HepG2 (cell line): Measurements from ENCODE around the gene SLC4A9. TPM values are rescaled to one million over a fixed set of nuclear protein-coding genes. Genes with fewer than 3 reads are reported as not detected.

Source experiments
- KDM2A ChIP-seq: sonication (generic); formaldehyde crosslinking; IDR thresholded peaks from 2 replicates; pipeline ENCODE4 v1.4.0; 2020; ENCODE audit warnings: low read depth, missing genetic modification reagents, borderline replicate concordance
- KMT2B ChIP-seq: IDR thresholded peaks from 2 replicates; pipeline ENCODE4 v1.6.1; 2016; ENCODE audit warnings: missing genetic modification reagents, missing compliant biosample characterization
- MAFF ChIP-seq: IDR thresholded peaks from 2 replicates; pipeline ENCODE4 v1.6.1; 2011; ENCODE audit warnings: low read depth, low read length, improper control_type of control experiment
- MED1 ChIP-seq: sonication (generic); formaldehyde crosslinking; IDR thresholded peaks from 2 replicates; pipeline ENCODE4 v1.4.0; 2020; ENCODE audit warnings: missing genetic modification reagents
- MXD3 ChIP-seq: IDR thresholded peaks from 2 replicates; pipeline ENCODE4 v1.6.1; 2016; ENCODE audit warnings: mild to moderate bottlenecking, missing biosample characterization, missing genetic modification reagents
- SRSF1 ChIP-seq: fragments of 200-400 bp; formaldehyde crosslinking; optimal IDR thresholded peaks from 2 replicates; pipeline ENCODE3; 2017; ENCODE audit warnings: mild to moderate bottlenecking, low read depth, low read length, moderate library complexity
- TBX2 ChIP-seq: sonication (generic); formaldehyde crosslinking; IDR thresholded peaks from 2 replicates; pipeline ENCODE4 v1.5.0; 2020; ENCODE audit warnings: missing genetic modification reagents, mild to moderate bottlenecking, borderline replicate concordance
- ZNF180 ChIP-seq: sonication (generic); formaldehyde crosslinking; IDR thresholded peaks from 2 replicates; pipeline ENCODE4 v1.4.0; 2020; ENCODE audit warnings: low read depth, missing genetic modification reagents, borderline replicate concordance
- ZNF230 ChIP-seq: sonication (generic); formaldehyde crosslinking; IDR thresholded peaks from 2 replicates; pipeline ENCODE4 v1.4.0; 2020; ENCODE audit warnings: mild to moderate bottlenecking, missing genetic modification reagents
- ZNF263 ChIP-seq: sonication (generic); formaldehyde crosslinking; IDR thresholded peaks from 2 replicates; pipeline ENCODE4 v1.4.0; 2020; ENCODE audit warnings: missing genetic modification reagents
- ZNF326 ChIP-seq: sonication (generic); formaldehyde crosslinking; IDR thresholded peaks from 2 replicates; pipeline ENCODE4 v1.4.0; 2020; ENCODE audit warnings: missing genetic modification reagents, borderline replicate concordance
- ZNF34 ChIP-seq: sonication (generic); formaldehyde crosslinking; IDR thresholded peaks from 2 replicates; pipeline ENCODE4 v1.4.0; 2020; ENCODE audit warnings: mild to moderate bottlenecking, missing genetic modification reagents, borderline replicate concordance
- ZNF44 ChIP-seq: sonication (generic); formaldehyde crosslinking; IDR thresholded peaks from 2 replicates; pipeline ENCODE4 v1.5.1; 2020; ENCODE audit warnings: mild to moderate bottlenecking, missing genetic modification reagents
- ZNF547 ChIP-seq: sonication (generic); formaldehyde crosslinking; IDR thresholded peaks from 2 replicates; pipeline ENCODE4 v1.5.1; 2020; ENCODE audit warnings: mild to moderate bottlenecking, missing genetic modification reagents
- ZNF549 ChIP-seq: sonication (generic); formaldehyde crosslinking; IDR thresholded peaks from 2 replicates; pipeline ENCODE4 v1.5.0; 2020; ENCODE audit warnings: missing genetic modification reagents
- ZNF720 ChIP-seq: sonication (generic); formaldehyde crosslinking; IDR thresholded peaks from 2 replicates; pipeline ENCODE4 v1.4.0; 2020; ENCODE audit warnings: missing genetic modification reagents
- ZNF749 ChIP-seq: sonication (generic); formaldehyde crosslinking; IDR thresholded peaks from 2 replicates; pipeline ENCODE4 v1.8.0; 2022; ENCODE audit warnings: mild to moderate bottlenecking, missing genetic modification reagents, moderate library complexity, borderline replicate concordance
- ZNF770 ChIP-seq: sonication (generic); formaldehyde crosslinking; IDR thresholded peaks from 2 replicates; pipeline ENCODE4 v1.5.0; 2020; ENCODE audit warnings: mild to moderate bottlenecking, missing genetic modification reagents
- ZNF816 ChIP-seq: sonication (generic); formaldehyde crosslinking; IDR thresholded peaks from 2 replicates; pipeline ENCODE4 v1.8.0; 2022; ENCODE audit warnings: missing genetic modification reagents, mild to moderate bottlenecking, borderline replicate concordance
- ZNF883 ChIP-seq: sonication (generic); formaldehyde crosslinking; IDR thresholded peaks from 2 replicates; pipeline ENCODE4 v1.5.1; 2020; ENCODE audit warnings: mild to moderate bottlenecking, missing genetic modification reagents; ENCODE audit errors: not compliant biosample characterization
- polyA plus RNA-seq, 8 experiments: library from polyadenylated mRNA; depleted of rRNA in 3 of 8; stranded (reverse) in 7 of 8; unstranded in 1 of 8; fragments of >200 nt; fragmentation: Illumina TruSeq in 4 of 8; extraction: Trizol in 4 of 8; gene quantifications; 2 replicates each; pipeline versions ENCODE4 v1.2.1 to v1.2.3, GENCODE V29; 2011 to 2016; ENCODE audit warnings: low read depth in 4 of 8, missing spikeins in 1 of 8, mixed read lengths in 1 of 8; ENCODE audit not compliant: insufficient read depth in 1 of 8
- total RNA-seq, 5 experiments: library from RNA; depleted of rRNA; stranded (reverse); fragments of >200 nt; fragmentation: Illumina TruSeq; extraction: Trizol; gene quantifications; 2 replicates each; pipeline ENCODE4 v1.2.3, GENCODE V29; 2016; ENCODE audit warnings: low read depth in 1 of 5
- TF ChIP-seq, protein P1 (sequence below): sonication (generic); formaldehyde crosslinking; IDR thresholded peaks from 2 replicates; pipeline ENCODE4 v1.8.1; 2022; ENCODE audit warnings: mild to moderate bottlenecking, missing genetic modification reagents
- TF ChIP-seq, protein P2 (sequence below): sonication (generic); formaldehyde crosslinking; conservative IDR thresholded peaks from 2 replicates; pipeline ENCODE4 v1.4.0; 2020; ENCODE audit warnings: mild to moderate bottlenecking, missing genetic modification reagents, moderate library complexity
- TF ChIP-seq, protein P3 (sequence below): sonication (generic); formaldehyde crosslinking; IDR thresholded peaks from 2 replicates; pipeline ENCODE4 v1.4.0; 2020; ENCODE audit warnings: mild to moderate bottlenecking, missing genetic modification reagents

The SLC4A9 gene
- total and polyA plus RNA-seq, 2 of the 13 experiments (the other 11 are each of a cell fraction or from before 2014, with no cell fraction given) = not detected

GRCh38 chr5:140400730-140401361 is 40.9 kb downstream of the SLC4A9 start (continued):
- TF ChIP-seq ZNF549 (CRISPR knock-in tag) (0 out of 2 replicates have a peak, but pooled peaks have one; percentile 53), SRSF1 (peak; percentile 47), ZNF180 (CRISPR knock-in tag) (no peak), ZNF547 (CRISPR knock-in tag) (peak; percentile 78), MAFF (no peak), ZNF883 (CRISPR knock-in tag) (peak; percentile 73), ZNF230 (CRISPR knock-in tag) (peak; percentile 65; the same call in 1 of the 2 replicates), MXD3 (CRISPR knock-in tag) (peak; percentile 92), ZNF770 (peak; percentile 44; the same call in 1 of the 2 replicates), MED1 (CRISPR knock-in tag) (no peak), ZNF749 (peak; percentile 97), KDM2A (CRISPR knock-in tag) (peak; percentile 80), ZNF34 (CRISPR knock-in tag) (no peak), ZNF326 (CRISPR knock-in tag) (no peak), KMT2B (CRISPR knock-in tag) (peak; percentile 69), TBX2 (peak; percentile 38; the same call in 1 of the 2 replicates), ZNF44 (CRISPR knock-in tag) (0 out of 2 replicates have a peak, but pooled peaks have one; percentile 72), ZNF720 (CRISPR knock-in tag) (peak; percentile 92; the same call in 1 of the 2 replicates), ZNF816 (CRISPR knock-in tag) (peak; percentile 80; the same call in 1 of the 2 replicates), ZNF263 (CRISPR knock-in tag) (peak; percentile 66; the same call in 1 of the 2 replicates)
- TF ChIP-seq, protein P1, sequence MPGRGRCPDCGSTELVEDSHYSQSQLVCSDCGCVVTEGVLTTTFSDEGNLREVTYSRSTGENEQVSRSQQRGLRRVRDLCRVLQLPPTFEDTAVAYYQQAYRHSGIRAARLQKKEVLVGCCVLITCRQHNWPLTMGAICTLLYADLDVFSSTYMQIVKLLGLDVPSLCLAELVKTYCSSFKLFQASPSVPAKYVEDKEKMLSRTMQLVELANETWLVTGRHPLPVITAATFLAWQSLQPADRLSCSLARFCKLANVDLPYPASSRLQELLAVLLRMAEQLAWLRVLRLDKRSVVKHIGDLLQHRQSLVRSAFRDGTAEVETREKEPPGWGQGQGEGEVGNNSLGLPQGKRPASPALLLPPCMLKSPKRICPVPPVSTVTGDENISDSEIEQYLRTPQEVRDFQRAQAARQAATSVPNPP (CRISPR knock-in tag) = peak; percentile 27; the same call in 1 of the 2 replicates
- TF ChIP-seq, protein P2, sequence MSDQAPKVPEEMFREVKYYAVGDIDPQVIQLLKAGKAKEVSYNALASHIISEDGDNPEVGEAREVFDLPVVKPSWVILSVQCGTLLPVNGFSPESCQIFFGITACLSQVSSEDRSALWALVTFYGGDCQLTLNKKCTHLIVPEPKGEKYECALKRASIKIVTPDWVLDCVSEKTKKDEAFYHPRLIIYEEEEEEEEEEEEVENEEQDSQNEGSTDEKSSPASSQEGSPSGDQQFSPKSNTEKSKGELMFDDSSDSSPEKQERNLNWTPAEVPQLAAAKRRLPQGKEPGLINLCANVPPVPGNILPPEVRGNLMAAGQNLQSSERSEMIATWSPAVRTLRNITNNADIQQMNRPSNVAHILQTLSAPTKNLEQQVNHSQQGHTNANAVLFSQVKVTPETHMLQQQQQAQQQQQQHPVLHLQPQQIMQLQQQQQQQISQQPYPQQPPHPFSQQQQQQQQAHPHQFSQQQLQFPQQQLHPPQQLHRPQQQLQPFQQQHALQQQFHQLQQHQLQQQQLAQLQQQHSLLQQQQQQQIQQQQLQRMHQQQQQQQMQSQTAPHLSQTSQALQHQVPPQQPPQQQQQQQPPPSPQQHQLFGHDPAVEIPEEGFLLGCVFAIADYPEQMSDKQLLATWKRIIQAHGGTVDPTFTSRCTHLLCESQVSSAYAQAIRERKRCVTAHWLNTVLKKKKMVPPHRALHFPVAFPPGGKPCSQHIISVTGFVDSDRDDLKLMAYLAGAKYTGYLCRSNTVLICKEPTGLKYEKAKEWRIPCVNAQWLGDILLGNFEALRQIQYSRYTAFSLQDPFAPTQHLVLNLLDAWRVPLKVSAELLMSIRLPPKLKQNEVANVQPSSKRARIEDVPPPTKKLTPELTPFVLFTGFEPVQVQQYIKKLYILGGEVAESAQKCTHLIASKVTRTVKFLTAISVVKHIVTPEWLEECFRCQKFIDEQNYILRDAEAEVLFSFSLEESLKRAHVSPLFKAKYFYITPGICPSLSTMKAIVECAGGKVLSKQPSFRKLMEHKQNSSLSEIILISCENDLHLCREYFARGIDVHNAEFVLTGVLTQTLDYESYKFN (CRISPR knock-in tag) = 0 out of 2 replicates have a peak, but pooled peaks have one; percentile 4
- TF ChIP-seq, protein P3, sequence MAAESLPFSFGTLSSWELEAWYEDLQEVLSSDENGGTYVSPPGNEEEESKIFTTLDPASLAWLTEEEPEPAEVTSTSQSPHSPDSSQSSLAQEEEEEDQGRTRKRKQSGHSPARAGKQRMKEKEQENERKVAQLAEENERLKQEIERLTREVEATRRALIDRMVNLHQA (CRISPR knock-in tag) = no peak
